K562 (cell line): ENCODE measurements around the gene KAZN.

Experiments
- CTCF ChIP-seq, 3 experiments: IDR thresholded peaks in 2 of 3; conservative IDR thresholded peaks in 1 of 3; 2 replicates each; pipeline ENCODE4 v1.5.1; 2011 to 2012; ENCODE audit warnings: low read length in 3 of 3, mild to moderate bottlenecking in 3 of 3, control low read depth in 2 of 3, improper control_type of control experiment in 1 of 3, inconsistent platforms in 1 of 3, low read depth in 1 of 3, mixed read lengths in 1 of 3, moderate library complexity in 1 of 3; ENCODE audit not compliant: insufficient read depth in 2 of 3
- EHMT2 ChIP-seq: fragments of 450-650 bp; IDR thresholded peaks from 2 replicates; pipeline ENCODE4 v1.6.1; 2018; ENCODE audit warnings: antibody characterized with exemption
- NFYB ChIP-seq: IDR thresholded peaks from 2 replicates; pipeline ENCODE4 v1.6.1; 2011; ENCODE audit warnings: mild to moderate bottlenecking, moderate library complexity; ENCODE audit not compliant: insufficient read length; ENCODE audit errors: extremely low read depth
- NR0B1 ChIP-seq: fragments of 450-650 bp; IDR thresholded peaks from one replicate; pipeline ENCODE4 v1.6.1; 2018; ENCODE audit warnings: mild to moderate bottlenecking, moderate library complexity; ENCODE audit not compliant: partially characterized antibody
- TF ChIP-seq, protein P1 (sequence below): sonication (generic); formaldehyde crosslinking; IDR thresholded peaks from 2 replicates; pipeline ENCODE4 v1.5.0; 2020; ENCODE audit warnings: missing genetic modification reagents

- TF ChIP-seq CTCF (IDR thresholded peaks at IDR 0.05 in 2 of 3, conservative IDR thresholded peaks at IDR 0.05 in 1 of 3; ENCODE audit: insufficient read depth in 2 of 3, low read depth in 1 of 3, low read length in 3 of 3) (no peak), EHMT2 (no peak), NR0B1 (no peak), NFYB (no peak)
- TF ChIP-seq, protein P1, sequence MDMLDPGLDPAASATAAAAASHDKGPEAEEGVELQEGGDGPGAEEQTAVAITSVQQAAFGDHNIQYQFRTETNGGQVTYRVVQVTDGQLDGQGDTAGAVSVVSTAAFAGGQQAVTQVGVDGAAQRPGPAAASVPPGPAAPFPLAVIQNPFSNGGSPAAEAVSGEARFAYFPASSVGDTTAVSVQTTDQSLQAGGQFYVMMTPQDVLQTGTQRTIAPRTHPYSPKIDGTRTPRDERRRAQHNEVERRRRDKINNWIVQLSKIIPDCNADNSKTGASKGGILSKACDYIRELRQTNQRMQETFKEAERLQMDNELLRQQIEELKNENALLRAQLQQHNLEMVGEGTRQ (CRISPR knock-in tag): no peak
Observed at GRCh38 chr1:15090373-15090772, 491.9 kb downstream of the KAZN start.
